GM12874 (cell line): ENCODE results near the gene WDR70.

ENCODE experiments used
- CTCF ChIP-seq: IDR thresholded peaks from 2 replicates; pipeline ENCODE4 v1.5.1; 2011; ENCODE audit warnings: low read depth, mild to moderate bottlenecking, control low read depth, low read length, moderate library complexity; ENCODE audit not compliant: insufficient read depth

Gene WDR70

DNA sequence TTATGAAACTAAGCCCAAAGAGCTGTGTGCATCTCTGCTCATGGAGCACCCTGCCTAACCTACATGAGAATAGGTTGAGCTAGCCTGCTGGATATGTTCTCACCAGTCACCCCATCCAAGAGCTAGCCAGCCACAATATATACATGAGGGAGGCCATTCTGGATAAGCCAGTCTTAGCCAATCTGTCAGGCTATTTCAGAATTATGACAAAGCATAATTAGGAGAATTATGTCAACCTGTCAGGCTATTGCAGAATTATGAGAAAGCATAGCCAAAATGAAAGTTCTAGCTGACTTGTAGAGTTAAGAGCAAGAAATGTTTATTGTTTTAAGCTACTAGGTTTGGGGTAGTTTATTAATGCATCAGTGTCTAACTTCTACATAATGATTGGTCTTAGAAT is 189.8 kb downstream of the WDR70 start:
- no peak for TF ChIP-seq CTCF

- no peak for TF ChIP-seq CTCF
These were observed 190.3 kb downstream of the WDR70 start for GRCh38 chr5:37569466-37569865.

DNA sequence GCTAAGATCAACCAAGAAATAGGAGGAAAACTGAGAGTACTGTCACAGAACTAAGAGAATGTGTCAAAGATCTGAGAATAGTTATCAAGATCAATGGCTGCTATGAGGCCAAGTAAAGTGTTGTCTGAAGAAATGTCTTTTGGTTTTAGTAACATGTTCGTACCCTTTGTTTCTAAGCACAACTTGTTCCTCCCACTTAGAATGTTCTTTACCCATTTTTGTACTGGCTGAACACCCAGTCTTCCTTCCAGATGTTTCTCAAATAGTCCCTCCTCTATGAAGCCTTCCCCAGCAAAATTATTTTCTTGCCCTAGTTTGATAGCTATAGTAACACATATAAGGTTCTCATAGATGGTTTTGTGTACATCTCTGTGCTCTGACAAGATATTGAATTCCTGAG is 191.5 kb downstream of the WDR70 start:
- no peak for TF ChIP-seq CTCF

DNA sequence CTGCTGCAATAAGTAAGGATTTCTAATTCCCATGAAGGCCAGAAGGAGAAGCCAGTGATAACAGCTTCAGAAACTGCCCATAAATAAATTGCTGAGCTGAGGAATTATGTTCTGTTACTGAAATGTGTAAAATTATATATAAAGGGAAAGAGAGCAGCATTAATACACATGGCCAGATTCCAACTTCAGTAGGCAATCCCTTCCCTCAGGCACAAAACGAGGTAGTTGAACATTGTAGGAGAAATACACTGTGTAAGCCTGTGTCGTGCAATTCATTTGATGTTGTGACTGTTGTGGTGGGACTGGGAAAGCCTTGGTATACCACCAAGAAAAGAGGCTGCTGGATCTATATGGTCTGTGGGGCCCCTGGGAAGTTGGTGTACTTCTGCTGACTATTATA is 192.9 kb downstream of the WDR70 start:
- TF ChIP-seq CTCF = no peak

- TF ChIP-seq CTCF = no peak
These were observed 196.7 kb downstream of the WDR70 start for GRCh38 chr5:37575541-37576489.

- TF ChIP-seq CTCF = no peak
These were observed 197.4 kb downstream of the WDR70 start for GRCh38 chr5:37576552-37576951.

- TF ChIP-seq CTCF = no peak
These were observed 199.1 kb downstream of the WDR70 start for GRCh38 chr5:37578176-37578575.
